H1 (cell line): ENCODE data around the gene GNG5. TPM values are rescaled to one million over a fixed set of nuclear protein-coding genes. Genes with fewer than 3 reads are reported as not detected.

Source experiments
- CTCF ChIA-PET: fragments of 300-600 bp; sonication (Branson Sonifier 250); formaldehyde crosslinking; loops from one replicate; lab custom pipeline; 2021; ENCODE audit not compliant: partially characterized antibody; lab: Charles Lee
- POLR2A ChIA-PET: fragments of 300-600 bp; sonication (Branson Sonifier 250); formaldehyde crosslinking; loops from one replicate; lab custom pipeline; 2021; ENCODE audit warnings: inconsistent platforms; ENCODE audit not compliant: partially characterized antibody; lab: Charles Lee
- DNase-seq, 2 experiments: peaks; one replicate each; pipeline versions ENCODE4 v3.0.0 to v3.0.0-alpha.2; 2010 to 2022; ENCODE audit warnings: low spot score in 2 of 2, low read depth in 1 of 2, mixed read lengths in 1 of 2
- FAIRE-seq: peaks from 2 replicates; lab custom pipeline; 2011; peaks lifted over from hg19 to GRCh38; lab: Jason Lieb, UNC
- H2AFZ ChIP-seq: 2 replicates; pipeline ENCODE4 v1.8.1; 2012; ENCODE audit warnings: low read length, inconsistent platforms
- H2AK5ac ChIP-seq: 2 replicates; pipeline ENCODE4 v1.6.1; 2013; ENCODE audit warnings: low read depth, low read length
- H2BK120ac ChIP-seq: replicated peaks from 2 replicates; pipeline ENCODE3; 2013; ENCODE audit warnings: low read depth, low read length, inconsistent platforms
- H2BK12ac ChIP-seq: 2 replicates; pipeline ENCODE4 v1.6.1; 2013; ENCODE audit warnings: low read depth, low read length
- H2BK15ac ChIP-seq: 2 replicates; pipeline ENCODE4 v1.6.1; 2013; ENCODE audit warnings: low read length
- H2BK20ac ChIP-seq: 2 replicates; pipeline ENCODE4 v1.6.1; 2013; ENCODE audit warnings: low read length
- H2BK5ac ChIP-seq: 2 replicates; pipeline ENCODE4 v1.6.1; 2013; ENCODE audit warnings: low read depth, low read length
- H3K14ac ChIP-seq: 2 replicates; pipeline ENCODE4 v1.6.1; 2013; ENCODE audit warnings: inconsistent platforms; ENCODE audit not compliant: insufficient read length
- H3K18ac ChIP-seq: 2 replicates; pipeline ENCODE4 v1.6.1; 2013; ENCODE audit warnings: low read length; ENCODE audit errors: extremely low read depth
- H3K23ac ChIP-seq: 2 replicates; pipeline ENCODE4 v1.6.1; 2013; ENCODE audit warnings: inconsistent platforms; ENCODE audit not compliant: insufficient read length
- H3K23me2 ChIP-seq: 2 replicates; pipeline ENCODE4 v1.6.1; 2013; ENCODE audit warnings: low read depth, low read length
- H3K27ac ChIP-seq: 2 replicates; pipeline ENCODE4 v1.6.1; 2011; ENCODE audit warnings: low read depth, low read length, inconsistent platforms
- H3K27me3 ChIP-seq, 4 experiments: replicated peaks in 1 of 4; 1 replicate in 1 of 4; 2 replicates in 3 of 4; pipeline versions ENCODE4 v1.6.1 to v1.8.1; 2011 to 2013; ENCODE audit warnings: low read length in 3 of 4, mild to moderate bottlenecking in 3 of 4, inconsistent platforms in 2 of 4, mixed read lengths in 2 of 4, moderate library complexity in 1 of 4; ENCODE audit not compliant: control insufficient read depth in 3 of 4, insufficient read depth in 3 of 4; ENCODE audit errors: extremely low read depth in 1 of 4
- H3K36me3 ChIP-seq, 4 experiments: 2 replicates each; pipeline versions ENCODE4 v1.6.1 to v1.8.1; 2011 to 2013; ENCODE audit warnings: mild to moderate bottlenecking in 4 of 4, low read length in 3 of 4, moderate library complexity in 2 of 4, control low read depth in 1 of 4, inconsistent platforms in 1 of 4; ENCODE audit not compliant: insufficient read depth in 4 of 4, control insufficient read depth in 2 of 4
- H3K4ac ChIP-seq: replicated peaks from 2 replicates; pipeline ENCODE3; 2013; ENCODE audit warnings: low read length, low read depth, mixed read lengths, inconsistent platforms; ENCODE audit not compliant: insufficient read length
- H3K4me1 ChIP-seq, 4 experiments: replicated peaks in 1 of 4; 1 replicate in 1 of 4; 2 replicates in 3 of 4; pipeline versions ENCODE4 v1.6.1 to v1.8.1; 2011 to 2013; ENCODE audit warnings: low read length in 3 of 4, inconsistent platforms in 2 of 4, mixed read lengths in 1 of 4; ENCODE audit not compliant: insufficient read depth in 4 of 4, control insufficient read depth in 3 of 4
- H3K4me2 ChIP-seq, 2 experiments: 2 replicates each; pipeline versions ENCODE4 v1.6.1 to v1.8.1; 2011 to 2013; ENCODE audit warnings: low read depth in 2 of 2, low read length in 2 of 2, control low read depth in 1 of 2, inconsistent platforms in 1 of 2, mild to moderate bottlenecking in 1 of 2; ENCODE audit not compliant: insufficient read depth in 1 of 2
- H3K4me3 ChIP-seq, 4 experiments: fragments of 200-600, 300-600 bp in 1 of 4; sonication (generic), shearing (Covaris generic), sonication (Bioruptor Twin) in 1 of 4; 2 replicates each; pipeline versions ENCODE4 v1.5.1 to v1.8.1; 2011 to 2016; ENCODE audit warnings: low read length in 4 of 4, low read depth in 3 of 4, control low read depth in 2 of 4, inconsistent platforms in 2 of 4, mild to moderate bottlenecking in 2 of 4, mixed read lengths in 1 of 4, moderate library complexity in 1 of 4; ENCODE audit not compliant: insufficient read depth in 2 of 4; ENCODE audit errors: extremely low read depth in 1 of 4
- H3K56ac ChIP-seq: replicated peaks from 2 replicates; pipeline ENCODE3; 2013; ENCODE audit warnings: low read depth, mild to moderate bottlenecking, mixed read lengths, low read length, inconsistent platforms; ENCODE audit not compliant: insufficient read length
- H3K79me1 ChIP-seq: 2 replicates; pipeline ENCODE4 v1.6.1; 2013; ENCODE audit warnings: low read depth, low read length, control low read depth
- H3K79me2 ChIP-seq, 2 experiments: 2 replicates each; pipeline versions ENCODE4 v1.6.1 to v1.8.1; 2012 to 2013; ENCODE audit warnings: low read length in 2 of 2, mild to moderate bottlenecking in 2 of 2, inconsistent platforms in 1 of 2; ENCODE audit not compliant: insufficient read depth in 2 of 2, control insufficient read depth in 1 of 2
- H3K9ac ChIP-seq, 4 experiments: replicated peaks in 1 of 4; 1 replicate in 1 of 4; 2 replicates in 3 of 4; pipeline versions ENCODE4 v1.6.1 to v1.8.1; 2011 to 2013; ENCODE audit warnings: low read depth in 3 of 4, low read length in 3 of 4, control low read depth in 2 of 4, mild to moderate bottlenecking in 2 of 4, moderate library complexity in 2 of 4, inconsistent platforms in 1 of 4; ENCODE audit errors: extremely low read depth in 1 of 4
- H3K9me3 ChIP-seq, 2 experiments: 2 replicates each; pipeline versions ENCODE4 v1.6.1 to v1.8.1; 2012 to 2013; ENCODE audit warnings: mild to moderate bottlenecking in 2 of 2, moderate library complexity in 2 of 2, control low read depth in 1 of 2, inconsistent platforms in 1 of 2, low read depth in 1 of 2, low read length in 1 of 2, mixed read lengths in 1 of 2; ENCODE audit not compliant: insufficient read depth in 2 of 2
- H4K20me1 ChIP-seq, 2 experiments: replicated peaks in 1 of 2; 2 replicates each; pipeline versions ENCODE3 to v1.8.1; 2011 to 2013; ENCODE audit warnings: inconsistent platforms in 2 of 2, low read length in 2 of 2, mild to moderate bottlenecking in 1 of 2; ENCODE audit not compliant: insufficient read depth in 2 of 2, control insufficient read depth in 1 of 2
- H4K5ac ChIP-seq: 2 replicates; pipeline ENCODE4 v1.6.1; 2013; ENCODE audit warnings: low read length, low read depth, mixed read lengths, inconsistent platforms; ENCODE audit not compliant: insufficient read length
- H4K8ac ChIP-seq: 2 replicates; pipeline ENCODE4 v1.8.0; 2013; ENCODE audit warnings: mild to moderate bottlenecking, moderate library complexity, low read length, inconsistent platforms; ENCODE audit not compliant: insufficient read depth; ENCODE audit errors: extremely low read depth
- H4K91ac ChIP-seq: replicated peaks from 2 replicates; pipeline ENCODE3; 2013; ENCODE audit warnings: low read length, mixed read lengths, inconsistent platforms; ENCODE audit not compliant: insufficient read length
- BACH1 ChIP-seq: IDR thresholded peaks from 2 replicates; pipeline ENCODE4 v1.6.1; 2012; ENCODE audit warnings: low read length, improper control_type of control experiment
- JUN ChIP-seq: IDR thresholded peaks from 2 replicates; pipeline ENCODE4 v1.6.1; 2011; ENCODE audit warnings: low read depth, mild to moderate bottlenecking, improper control_type of control experiment, low read length
- RAD21 ChIP-seq, 2 experiments: IDR thresholded peaks in 1 of 2; conservative IDR thresholded peaks in 1 of 2; 2 replicates each; pipeline ENCODE4 v1.6.1; 2011; ENCODE audit warnings: low read depth in 2 of 2, low read length in 2 of 2, improper control_type of control experiment in 1 of 2, inconsistent platforms in 1 of 2, mild to moderate bottlenecking in 1 of 2, moderate library complexity in 1 of 2
- SUZ12 ChIP-seq: fragments of 200-600 bp; sonication (generic); IDR thresholded peaks from 2 replicates; pipeline ENCODE4 v1.6.1; 2012; ENCODE audit warnings: mild to moderate bottlenecking, inconsistent platforms, low read length, moderate library complexity, mixed read lengths
- WGBS, 2 experiments: shearing (Covaris generic) in 1 of 2; methylation state at CpG; one replicate each; pipeline versions ENCODE4 v1.1.6 to v1.1.7; 2013 to 2015; ENCODE audit warnings: low lambda C conversion rate in 2 of 2, mixed read lengths in 2 of 2, inconsistent platforms in 1 of 2, low coverage in 1 of 2, missing lambda C conversion rate in 1 of 2; ENCODE audit not compliant: insufficient replicate concordance in 2 of 2, insufficient coverage in 1 of 2, insufficient read length in 1 of 2; ENCODE audit errors: extremely low coverage in 1 of 2, missing lambda C conversion rate in 1 of 2; 5-methylcytosine and 5-hydroxymethylcytosine counted together
- polyA plus RNA-seq, 7 experiments: library from polyadenylated mRNA; depleted of rRNA in 3 of 7; stranded (reverse) in 5 of 7; unstranded in 2 of 7; fragments of >200 nt in 5 of 7; fragments of 200-250 nt in 2 of 7; gene quantifications; 1 replicate in 5 of 7; 2 replicates in 1 of 7; 4 replicates in 1 of 7; pipeline versions ENCODE4 v1.2.1 to v1.2.3, GENCODE V29; 2011 to 2013; ENCODE audit warnings: missing spikeins in 2 of 7, mixed read lengths in 2 of 7
- total RNA-seq: library from RNA; stranded (reverse); fragmentation: NEBNext Ultra II Directional; extraction: Animal tissue kit (Norgen Biotek cat#: 25700); gene quantifications from 2 replicates; pipeline ENCODE4 v1.2.1, GENCODE V29; 2021

The GNG5 gene
- total and polyA plus RNA-seq, 2 of the 8 experiments (the other 6 are each of a cell fraction or from before 2014, with no cell fraction given): 94.0 to 104 TPM

DNA sequence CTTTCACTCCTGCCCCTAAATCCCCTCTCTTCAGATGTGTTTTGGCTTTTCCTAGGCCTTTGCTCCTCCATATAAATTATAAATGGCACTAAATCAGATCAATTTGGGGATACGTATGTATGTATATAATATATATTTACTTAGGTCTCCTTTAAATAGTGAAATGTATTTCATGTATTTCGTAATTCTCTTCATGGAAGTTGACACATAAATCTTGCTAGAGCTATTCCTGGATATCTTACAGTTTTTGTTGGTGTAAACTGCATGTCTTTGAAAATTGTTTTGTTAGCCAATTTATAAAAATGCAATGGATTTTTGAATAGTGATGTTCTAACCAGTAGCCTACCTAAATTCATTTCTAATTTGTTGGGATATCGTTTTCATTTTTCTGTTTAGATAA lies 18.3 kb downstream of the GNG5 start:
- Histone ChIP-seq H3K9me3 (no peaks in the 10 kb centered on the region), H3K27ac (no peak overlapping the region), H3K4me3 (no peak overlapping the region), H2AK5ac (no peak overlapping the region), H3K23ac (no peak overlapping the region), H3K79me1 (no peaks in the 10 kb centered on the region), H3K23me2 (no peaks in the 10 kb centered on the region), H4K8ac (no peak overlapping the region), H2AFZ (no peak overlapping the region), H2BK20ac (no peak overlapping the region), H3K4me2 (no peak overlapping the region), H3K4me1 (no peaks in the 10 kb centered on the region), H4K5ac (no peak overlapping the region), H3K56ac (no peak overlapping the region), H3K27me3 (no peaks in the 10 kb centered on the region), H2BK5ac (no peak overlapping the region), H4K20me1 (no peaks in the 10 kb centered on the region), H3K79me2 (peaks cover 0 to 26% of the 10 kb centered on the region in 2 experiments; a peak in 2 of 4 replicates), H3K4ac (no peak overlapping the region), H4K91ac (no peak overlapping the region), H2BK120ac (no peak overlapping the region), H3K9ac (no peak overlapping the region), H2BK12ac (no peak overlapping the region), H2BK15ac (no peak overlapping the region), H3K36me3 (peaks cover 9 to 44% (median 33%) of the 10 kb centered on the region in 4 experiments; a peak in 7 of 8 replicates), H3K14ac (no peak overlapping the region), H3K18ac (no peak overlapping the region)
- ChIA-PET POLR2A (no interaction called here), CTCF (interaction anchor here (1.2 kb wide), 1 partner anchor 117 kb away, joined by 3 read pairs; no protein-coding TSS in a partner anchor)
- no peak for TF ChIP-seq SUZ12
- no peak for TF ChIP-seq JUN
- no peak for TF ChIP-seq BACH1
- no peak for TF ChIP-seq RAD21 (IDR thresholded peaks at IDR 0.05 in 1 of 2, conservative IDR thresholded peaks at IDR 0.05 in 1 of 2; ENCODE audit: low read depth in 2 of 2, low read length in 2 of 2)
- FAIRE-seq (no peak), DNase-seq (no peak)
- WGBS, 2 experiments: 92% methylated on average over 3 of the region's 3 CpGs; no CpG with 5 or more reads in 1 of the 2 experiments
